ENCODE measurements around the gene ITFG2.
"Not testable (repeated sequence)": the region's sequence is repeated elsewhere in the genome, so short reads cannot be mapped to it uniquely, and the experiment has no call there.

Gene ITFG2

GRCh38 chr12:2858944-2859421 is 46.5 kb downstream of the ITFG2 start:
- H3K27ac Mint-ChIP-seq, result no peak overlapping the region

GRCh38 chr12:2860170-2860569 is 47.7 kb downstream of the ITFG2 start:
- no peak overlapping the region for H3K27ac Mint-ChIP-seq
- H3K4me3 Mint-ChIP-seq, result no peak overlapping the region
- peaks cover 40% of the 10 kb centered on the region for H3K36me3 Mint-ChIP-seq
- H3K9me3 Mint-ChIP-seq, result no peaks in the 10 kb centered on the region
- no peak for ATAC-seq
- no peaks in the 10 kb centered on the region for H3K4me1 Mint-ChIP-seq
- H3K27me3 Mint-ChIP-seq, result no peaks in the 10 kb centered on the region

More at GRCh38 chr12:2858944-2859421, 46.5 kb downstream of the ITFG2 start:
- no peak for ATAC-seq
- H3K4me3 Mint-ChIP-seq, result no peak overlapping the region
- no peaks in the 10 kb centered on the region for H3K4me1 Mint-ChIP-seq
- H3K36me3 Mint-ChIP-seq, result peaks cover 49% of the 10 kb centered on the region
- no peaks in the 10 kb centered on the region for H3K27me3 Mint-ChIP-seq
- no peaks in the 10 kb centered on the region for H3K9me3 Mint-ChIP-seq

- Mint-ChIP-seq H3K9me3 (no peaks in the 10 kb centered on the region), H3K36me3 (peaks cover 30% of the 10 kb centered on the region), H3K27me3 (no peaks in the 10 kb centered on the region), H3K4me1 (no peaks in the 10 kb centered on the region), H3K4me3 (no peak overlapping the region), H3K27ac (no peak overlapping the region)
- ATAC-seq, result no peak
Measured at GRCh38 chr12:2862876-2863275, 50.4 kb downstream of the ITFG2 start.

- not testable (repeated sequence) for H3K9me3 Mint-ChIP-seq, H3K27ac Mint-ChIP-seq, H3K4me1 Mint-ChIP-seq, ATAC-seq, H3K27me3 Mint-ChIP-seq, H3K4me3 Mint-ChIP-seq
- H3K36me3 Mint-ChIP-seq, result peaks cover 24% of the 10 kb centered on the region
Measured at GRCh38 chr12:2863402-2863801, 50.9 kb downstream of the ITFG2 start.

GRCh38 chr12:2864198-2864597 is 51.7 kb downstream of the ITFG2 start:
- peaks cover 18% of the 10 kb centered on the region for H3K36me3 Mint-ChIP-seq

GRCh38 chr12:2868986-2869632 is 56.6 kb downstream of the ITFG2 start:
- H3K4me3 Mint-ChIP-seq, H3K27ac Mint-ChIP-seq, ATAC-seq, H3K27me3 Mint-ChIP-seq, H3K36me3 Mint-ChIP-seq, H3K4me1 Mint-ChIP-seq, H3K9me3 Mint-ChIP-seq: not testable (repeated sequence)

More at GRCh38 chr12:2864198-2864597, 51.7 kb downstream of the ITFG2 start:
- Mint-ChIP-seq H3K27ac (no peak overlapping the region), H3K9me3 (no peaks in the 10 kb centered on the region), H3K4me1 (no peaks in the 10 kb centered on the region), H3K27me3 (no peaks in the 10 kb centered on the region), H3K4me3 (no peak overlapping the region)
- no peak for ATAC-seq

Measured in stimulated activated memory B cell treated with anti-CD40 and anti-IgM and Interleukin-4, amounts not matched to agents 10 μg/mL and 1 μg/mL and 100 μg/mL, for 72 hours (primary cell).